ENCODE results near the gene STXBP5.
"Not testable (repeated sequence)": the region's sequence is repeated elsewhere in the genome, so short reads cannot be mapped to it uniquely, and the experiment has no call there.

STXBP5 gene

GRCh38 chr6:147246853-147247635 is 42.8 kb downstream of the STXBP5 start:
- DNase-seq: no peak

GRCh38 chr6:147248859-147249258 is 44.6 kb downstream of the STXBP5 start:
- DNase-seq: no peak

- DNase-seq: no peak
Observed at GRCh38 chr6:147251072-147251471, 46.9 kb downstream of the STXBP5 start.

- not testable (repeated sequence) for DNase-seq
Observed at GRCh38 chr6:147254929-147255473, 50.8 kb downstream of the STXBP5 start.

GRCh38 chr6:147255948-147256674 is 51.9 kb downstream of the STXBP5 start:
- no peak for DNase-seq

- no peak for DNase-seq
Observed at GRCh38 chr6:147257760-147258159, 53.5 kb downstream of the STXBP5 start.

- DNase-seq: no peak
Observed at GRCh38 chr6:147260091-147260490, 55.9 kb downstream of the STXBP5 start.

- DNase-seq: no peak
Observed at GRCh38 chr6:147262946-147263345, 58.7 kb downstream of the STXBP5 start.

GRCh38 chr6:147266821-147267220 is 62.6 kb downstream of the STXBP5 start:
- DNase-seq: no peak

- DNase-seq: no peak
Observed at GRCh38 chr6:147267658-147268057, 63.4 kb downstream of the STXBP5 start.

GRCh38 chr6:147268254-147268653 is 64.0 kb downstream of the STXBP5 start:
- DNase-seq: no peak

GRCh38 chr6:147274012-147274411 is 69.8 kb downstream of the STXBP5 start:
- DNase-seq: no peak

- no peak for DNase-seq
Observed at GRCh38 chr6:147274776-147275175, 70.6 kb downstream of the STXBP5 start.

- no peak for DNase-seq
Observed at GRCh38 chr6:147278891-147279290, 74.7 kb downstream of the STXBP5 start.

GRCh38 chr6:147279427-147279826 is 75.2 kb downstream of the STXBP5 start:
- no peak for DNase-seq

- DNase-seq: no peak
Observed at GRCh38 chr6:147281895-147282565, 77.8 kb downstream of the STXBP5 start.

- no peak for DNase-seq
Observed at GRCh38 chr6:147282566-147282959, 78.3 kb downstream of the STXBP5 start.

- peak; percentile 17 for DNase-seq
Observed at GRCh38 chr6:147283460-147283859, 79.2 kb downstream of the STXBP5 start.

GRCh38 chr6:147285087-147285855 is 81.1 kb downstream of the STXBP5 start:
- DNase-seq: no peak

GRCh38 chr6:147287869-147288271 is 83.7 kb downstream of the STXBP5 start:
- no peak for DNase-seq

GRCh38 chr6:147297124-147297523 is 92.9 kb downstream of the STXBP5 start:
- DNase-seq: no peak

GRCh38 chr6:147297663-147298316 is 93.6 kb downstream of the STXBP5 start:
- no peak for DNase-seq
